ENCODE results near the gene VPS29. TPM values are rescaled to one million over a fixed set of nuclear protein-coding genes. Genes with fewer than 3 reads are reported as not detected.

Gene VPS29
- total and polyA plus RNA-seq, 2 of the 8 experiments (the other 6 are each of a cell fraction or from before 2014, with no cell fraction given) = 59.0 to 74.6 TPM

DNA sequence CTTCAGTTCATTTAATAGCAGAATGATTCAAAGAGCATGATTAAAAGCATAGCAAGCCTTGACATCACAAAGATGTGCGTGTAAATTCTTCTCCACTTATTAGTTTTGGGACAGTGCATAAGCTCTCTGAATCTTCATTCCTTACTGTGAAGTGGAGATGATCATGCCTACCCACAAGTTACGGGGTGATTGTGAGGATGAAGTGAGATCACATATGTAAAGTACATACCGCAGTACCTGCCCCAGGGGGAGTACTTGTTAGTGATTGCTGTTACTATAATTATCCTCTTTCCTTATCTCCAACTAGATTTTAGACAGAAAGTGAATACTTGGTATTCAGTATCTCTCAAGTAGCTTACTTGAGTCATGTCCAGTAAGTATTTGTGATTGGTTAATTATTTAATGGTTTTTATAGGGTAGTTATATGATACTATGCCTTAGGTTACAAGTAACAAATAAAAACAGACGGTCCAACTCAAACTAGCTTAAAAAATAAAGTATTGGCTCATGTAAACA, 6.2 kb upstream of the VPS29 start:
- no peaks in the 10 kb centered on the region for H3K79me2 ChIP-seq (ENCODE audit: control insufficient read depth in 1 of 2, insufficient read depth in 2 of 2, low read length in 2 of 2)
- TF ChIP-seq BRCA1 (IDR thresholded peaks at IDR 0.05; ENCODE audit: low read depth, low read length) = no peak

More for the DNA sequence above, 6.2 kb upstream of the VPS29 start:
- Histone ChIP-seq H4K20me1 (replicated peaks in 1 of 2; ENCODE audit: control insufficient read depth in 1 of 2, insufficient read depth in 2 of 2, low read length in 2 of 2) (no peaks in the 10 kb centered on the region), H3K56ac (replicated peaks; ENCODE audit: insufficient read length, low read depth, low read length) (no peak overlapping the region), H3K9ac (replicated peaks in 1 of 4; ENCODE audit: extremely low read depth in 1 of 4, low read depth in 3 of 4, low read length in 3 of 4) (no peak overlapping the region), H3K18ac (ENCODE audit: extremely low read depth, low read length) (no peak overlapping the region), H4K91ac (replicated peaks; ENCODE audit: insufficient read length, low read length) (no peak overlapping the region), H3K4me3 (ENCODE audit: extremely low read depth in 1 of 4, insufficient read depth in 2 of 4, low read depth in 3 of 4, low read length in 4 of 4) (no peak overlapping the region), H3K9me3 (ENCODE audit: insufficient read depth in 2 of 2, low read depth in 1 of 2, low read length in 1 of 2) (no peaks in the 10 kb centered on the region), H2BK20ac (ENCODE audit: low read length) (no peak overlapping the region), H2AK5ac (ENCODE audit: low read depth, low read length) (no peak overlapping the region), H2BK5ac (ENCODE audit: low read depth, low read length) (no peak overlapping the region), H3K27ac (ENCODE audit: low read depth, low read length) (no peak overlapping the region), H2AFZ (ENCODE audit: low read length) (no peak overlapping the region), H3K14ac (ENCODE audit: insufficient read length) (no peak overlapping the region), H2BK120ac (replicated peaks; ENCODE audit: low read depth, low read length) (no peak overlapping the region), H3K36me3 (ENCODE audit: control insufficient read depth in 2 of 4, insufficient read depth in 4 of 4, low read length in 3 of 4) (no peaks in the 10 kb centered on the region), H2BK15ac (ENCODE audit: low read length) (no peak overlapping the region), H3K23me2 (ENCODE audit: low read depth, low read length) (no peaks in the 10 kb centered on the region), H4K8ac (ENCODE audit: extremely low read depth, insufficient read depth, low read length) (no peak overlapping the region), H4K5ac (ENCODE audit: insufficient read length, low read depth, low read length) (no peak overlapping the region), H3K27me3 (replicated peaks in 1 of 4; ENCODE audit: control insufficient read depth in 3 of 4, extremely low read depth in 1 of 4, insufficient read depth in 3 of 4, low read length in 3 of 4) (peaks cover 0 to 5% (median 2%) of the 10 kb centered on the region in 4 experiments; a peak in 4 of 7 replicates), H3K79me1 (ENCODE audit: low read depth, low read length) (no peaks in the 10 kb centered on the region), H3K4ac (replicated peaks; ENCODE audit: insufficient read length, low read depth, low read length) (no peak overlapping the region), H2BK12ac (ENCODE audit: low read depth, low read length) (no peak overlapping the region), H3K4me2 (ENCODE audit: insufficient read depth in 1 of 2, low read depth in 2 of 2, low read length in 2 of 2) (no peak overlapping the region), H3K23ac (ENCODE audit: insufficient read length) (no peak overlapping the region), H3K4me1 (replicated peaks in 1 of 4; ENCODE audit: control insufficient read depth in 3 of 4, insufficient read depth in 4 of 4, low read length in 3 of 4) (no peaks in the 10 kb centered on the region)
- ChIA-PET POLR2A (ENCODE audit: partially characterized antibody) (no interaction called here), CTCF (ENCODE audit: partially characterized antibody) (interaction anchor here (0.8 to 9.3 kb wide), 4 partner anchors 58 to 112 kb away, joined by 3 to 117 read pairs (median 4); partner anchors contain the start of gene ARPC3)
- FAIRE-seq = no peak
- no peak for DNase-seq (ENCODE audit: low read depth in 1 of 2, low spot score in 2 of 2)
- 89% methylated on average over 4 of the region's 4 CpGs; no CpG with 5 or more reads in 1 of the 2 experiments for WGBS, 2 experiments (ENCODE audit: extremely low coverage in 1 of 2, insufficient coverage in 1 of 2, insufficient read length in 1 of 2, insufficient replicate concordance in 2 of 2, low coverage in 1 of 2, low lambda C conversion rate in 2 of 2, missing lambda C conversion rate in 1 of 2)
